ENCODE data around the gene MAP2K3.

Gene MAP2K3

DNA sequence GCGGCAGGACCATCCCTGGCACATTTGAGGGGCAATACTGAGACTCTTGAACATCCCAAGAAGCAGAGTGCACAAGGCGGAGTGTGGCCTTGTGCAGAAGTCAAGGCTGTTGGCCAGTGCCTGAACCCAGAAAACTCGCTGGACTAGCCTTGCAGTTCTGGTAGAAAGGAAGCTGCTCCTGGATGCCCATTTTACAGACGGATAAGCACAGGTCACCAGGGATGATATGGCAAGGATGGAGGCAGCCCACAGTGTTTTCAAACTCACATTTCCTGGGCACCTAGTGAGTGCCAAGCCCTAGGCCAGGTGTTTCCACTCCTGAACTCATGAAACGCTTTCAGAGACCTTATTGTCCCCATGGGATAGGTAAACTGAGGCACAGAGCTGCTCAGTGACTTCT, 1.7 kb upstream of the MAP2K3 start:
- DNase-seq (ENCODE audit: low spot score) = no peak

DNA sequence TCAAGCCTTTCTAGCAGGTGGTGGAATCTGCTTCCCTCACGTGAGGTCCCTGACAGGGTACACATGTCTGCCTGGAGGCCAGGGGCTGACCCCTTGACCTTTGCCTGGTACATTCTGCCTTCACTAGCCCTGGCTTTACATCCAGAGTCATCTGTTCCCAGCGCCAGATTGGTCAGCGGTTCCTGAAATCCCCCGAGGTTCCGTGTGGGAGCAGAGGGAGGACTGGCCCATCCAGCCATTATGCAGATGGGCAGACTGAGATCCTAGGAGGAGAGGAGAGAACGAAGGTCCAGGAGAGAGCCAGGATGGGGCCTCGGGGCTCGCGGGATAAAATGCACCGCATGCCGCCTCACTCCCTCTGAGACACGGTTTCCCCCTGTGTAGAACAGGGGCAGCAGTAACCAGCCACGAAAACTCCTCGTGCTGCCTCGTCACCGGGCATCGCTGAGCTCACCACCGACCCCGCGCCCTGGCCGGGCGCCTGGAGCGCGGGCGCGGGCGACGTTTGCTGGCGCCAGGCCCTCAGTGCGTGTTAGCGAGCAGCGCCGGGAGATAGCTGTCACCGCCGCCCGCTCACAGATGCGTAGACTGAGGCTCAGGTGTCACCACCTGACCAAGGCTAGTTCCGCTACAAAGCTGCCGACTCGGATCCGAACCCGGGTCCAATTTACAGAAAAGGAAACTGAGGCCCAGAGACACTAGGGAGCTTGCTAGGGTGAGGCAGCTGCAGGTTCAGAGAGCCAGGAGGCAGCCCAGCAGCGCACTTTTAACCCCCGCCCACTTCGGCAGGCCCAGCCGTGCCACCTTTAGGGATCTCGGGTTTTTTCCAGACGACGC, 811 bp upstream of the MAP2K3 start:
- DNase-seq (ENCODE audit: low spot score) = no peak

DNA sequence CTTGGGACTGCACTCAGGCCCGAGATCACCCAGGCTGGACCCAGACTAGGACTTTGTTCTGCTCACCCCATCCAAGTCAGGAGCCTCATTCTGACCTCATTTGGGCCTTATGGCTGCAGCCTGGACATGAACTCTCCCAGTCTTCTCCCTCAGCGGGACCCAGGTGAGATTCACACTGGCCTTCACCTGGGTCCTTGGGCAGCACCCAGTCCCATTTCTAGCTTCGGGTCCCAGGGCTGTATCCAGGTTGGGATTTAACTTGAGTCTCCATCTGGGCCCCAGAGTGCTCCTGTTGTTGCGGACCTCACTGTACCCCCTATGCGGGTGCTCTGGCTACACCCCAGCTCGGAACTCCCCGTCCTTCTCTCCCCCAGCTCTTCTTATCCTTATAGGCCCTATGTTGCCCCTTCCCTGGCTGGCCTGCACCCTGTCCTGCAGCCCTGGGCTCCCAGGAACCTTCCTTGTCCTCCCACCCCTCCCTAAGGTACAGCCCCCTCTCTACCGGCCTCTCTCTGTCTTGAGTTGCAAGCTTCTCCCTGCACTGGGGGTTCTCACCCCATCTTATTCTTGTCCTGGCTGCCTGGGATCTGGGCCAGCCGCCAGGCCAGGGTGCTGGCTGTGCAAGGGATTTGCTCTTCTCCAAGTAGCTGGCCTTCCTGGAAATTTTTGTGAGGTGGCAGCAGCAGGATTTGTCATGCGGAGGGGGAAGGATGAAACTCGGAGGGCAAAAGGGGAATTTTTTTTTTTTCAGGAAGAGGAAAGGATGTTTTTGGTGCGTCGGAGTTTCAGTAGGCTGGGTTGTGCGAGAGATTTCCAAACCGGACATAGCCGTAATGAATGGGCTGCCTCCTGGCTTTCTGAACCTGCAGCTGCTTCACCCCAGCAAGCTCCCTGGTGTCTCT, 904 bp downstream of the MAP2K3 start:
- DNase-seq (ENCODE audit: low spot score) = no peak

DNA sequence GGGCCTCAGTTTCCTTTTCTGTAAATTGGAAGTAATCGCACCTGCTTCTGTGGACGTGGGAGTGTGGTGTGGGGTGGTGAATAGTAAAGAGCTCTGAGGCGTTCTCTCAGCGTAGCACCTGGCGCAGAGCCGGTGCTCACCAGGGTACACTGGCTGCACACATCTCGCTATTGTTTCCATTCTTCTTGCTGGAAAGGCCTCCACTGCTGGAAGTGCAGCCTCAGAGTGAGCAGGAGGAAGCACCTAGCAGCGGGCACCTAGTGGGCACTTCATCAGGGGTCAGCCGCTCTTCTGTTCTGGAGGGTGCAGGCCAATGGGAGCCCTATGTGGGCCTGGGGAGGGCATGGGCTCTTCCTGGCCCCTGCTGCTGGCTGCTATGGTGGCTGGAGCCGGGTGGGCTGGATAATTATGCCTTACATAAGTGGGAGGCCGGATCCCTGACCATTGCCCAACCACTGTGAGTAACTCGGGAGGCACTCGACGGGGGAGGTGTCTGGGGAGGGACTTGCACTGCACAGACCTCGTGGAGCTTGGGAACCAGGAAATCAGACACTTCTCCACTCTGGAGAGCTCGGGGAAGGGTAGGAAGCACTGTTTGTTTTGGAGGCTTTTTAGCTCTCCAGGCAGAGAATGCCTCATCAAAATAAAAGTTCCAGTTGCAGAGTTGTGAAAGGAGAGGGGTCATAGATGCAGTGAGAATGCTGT, 1.7 kb downstream of the MAP2K3 start:
- no peak for DNase-seq (ENCODE audit: low spot score)

DNA sequence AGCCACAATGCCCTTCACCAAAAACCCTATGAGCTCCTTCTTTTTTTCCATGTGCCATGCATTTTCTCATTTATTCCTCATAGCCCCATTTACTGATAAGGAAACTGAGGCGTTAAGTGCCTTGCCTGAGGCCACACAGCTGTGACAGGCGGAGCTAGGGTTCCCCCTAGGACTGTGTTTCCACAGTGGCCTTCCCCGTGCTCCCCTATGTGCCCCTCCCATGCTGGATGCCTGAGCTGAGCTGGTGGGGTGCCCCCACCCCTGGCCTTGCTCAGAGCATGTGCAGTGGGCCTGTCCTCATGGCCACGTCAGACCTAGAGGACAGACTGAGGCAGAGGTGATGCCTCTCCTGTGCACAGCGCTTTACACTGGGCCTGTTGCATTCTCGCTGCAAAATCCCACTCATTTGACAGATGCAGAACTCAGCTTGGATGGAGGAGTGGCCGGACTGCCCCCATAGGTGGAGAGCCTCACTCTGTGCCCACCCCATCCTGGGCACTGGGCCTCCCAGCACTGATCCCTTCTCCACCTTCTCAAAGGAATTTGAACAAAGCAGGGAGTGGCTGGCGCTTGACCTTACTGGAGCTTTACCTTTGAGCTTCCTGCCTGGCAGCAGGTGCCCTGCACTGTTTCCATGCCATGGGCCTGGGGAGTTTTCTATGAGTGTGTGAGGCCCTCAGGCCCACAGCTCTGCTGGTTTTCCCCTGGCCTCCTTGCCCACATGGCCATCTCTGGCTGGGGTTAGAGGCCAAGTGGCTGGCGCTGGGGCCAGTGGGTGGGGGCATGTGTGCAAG, 2.6 kb downstream of the MAP2K3 start:
- DNase-seq (ENCODE audit: low spot score) = no peak

DNA sequence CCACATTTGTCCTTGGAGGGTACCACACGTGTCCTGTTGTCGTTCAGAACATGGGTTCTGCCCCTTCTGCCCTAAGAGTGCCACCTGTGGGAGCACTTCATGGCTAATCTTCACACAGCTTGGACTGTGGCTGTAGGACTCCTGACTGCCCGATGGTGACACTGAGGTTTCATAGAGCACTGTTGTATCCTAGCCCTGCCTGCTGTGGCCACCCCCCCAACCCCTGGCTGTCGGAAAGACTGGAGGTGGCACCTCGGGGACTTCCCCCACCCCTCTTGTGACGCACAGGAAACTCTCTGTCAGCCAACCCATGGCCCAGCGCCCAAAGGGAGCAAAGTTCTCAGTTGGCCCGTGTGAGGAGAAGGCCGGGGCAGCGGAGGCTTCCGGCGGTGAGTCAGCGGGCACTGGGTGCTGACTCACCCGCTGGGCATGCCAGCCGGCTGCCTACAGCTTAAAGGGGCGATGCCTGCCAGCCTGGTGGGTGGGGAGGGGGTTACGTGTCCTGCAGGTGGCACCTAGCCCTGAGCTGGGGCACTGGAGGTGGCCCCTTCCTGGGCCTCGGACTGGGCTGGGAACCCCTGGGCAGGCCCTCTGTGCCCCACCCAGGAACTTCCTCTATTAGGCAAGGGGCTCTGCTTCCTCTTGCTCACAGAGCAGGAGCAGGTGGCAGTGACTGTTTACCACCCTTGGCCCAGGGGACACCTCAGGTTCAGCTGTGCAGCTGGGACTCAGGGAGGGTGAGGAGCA, 3.4 kb downstream of the MAP2K3 start:
- DNase-seq (ENCODE audit: low spot score) = peak; percentile 95

DNA sequence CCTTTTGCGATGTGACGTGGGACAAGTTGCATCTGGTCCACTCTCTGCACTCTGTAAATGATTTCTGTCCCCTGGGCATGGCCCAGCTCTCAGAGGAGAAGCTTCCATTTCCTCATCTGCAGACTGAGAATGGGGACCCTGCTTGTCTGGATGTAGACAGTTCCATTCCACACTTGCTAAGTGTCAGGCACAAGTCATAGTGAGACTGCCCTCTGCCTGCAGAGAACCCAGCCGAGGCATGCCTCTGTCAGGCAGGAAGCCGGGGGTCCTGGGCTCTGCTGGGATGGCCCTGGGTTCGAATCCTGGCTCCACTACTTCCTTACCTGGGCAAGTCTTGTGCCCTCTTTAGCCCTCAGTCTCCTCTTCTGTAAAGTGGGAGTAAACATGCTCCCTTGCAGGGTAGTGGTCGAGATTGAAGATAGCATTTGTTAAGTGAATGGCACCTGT, 4.1 kb downstream of the MAP2K3 start:
- DNase-seq (ENCODE audit: low spot score) = no peak

DNA sequence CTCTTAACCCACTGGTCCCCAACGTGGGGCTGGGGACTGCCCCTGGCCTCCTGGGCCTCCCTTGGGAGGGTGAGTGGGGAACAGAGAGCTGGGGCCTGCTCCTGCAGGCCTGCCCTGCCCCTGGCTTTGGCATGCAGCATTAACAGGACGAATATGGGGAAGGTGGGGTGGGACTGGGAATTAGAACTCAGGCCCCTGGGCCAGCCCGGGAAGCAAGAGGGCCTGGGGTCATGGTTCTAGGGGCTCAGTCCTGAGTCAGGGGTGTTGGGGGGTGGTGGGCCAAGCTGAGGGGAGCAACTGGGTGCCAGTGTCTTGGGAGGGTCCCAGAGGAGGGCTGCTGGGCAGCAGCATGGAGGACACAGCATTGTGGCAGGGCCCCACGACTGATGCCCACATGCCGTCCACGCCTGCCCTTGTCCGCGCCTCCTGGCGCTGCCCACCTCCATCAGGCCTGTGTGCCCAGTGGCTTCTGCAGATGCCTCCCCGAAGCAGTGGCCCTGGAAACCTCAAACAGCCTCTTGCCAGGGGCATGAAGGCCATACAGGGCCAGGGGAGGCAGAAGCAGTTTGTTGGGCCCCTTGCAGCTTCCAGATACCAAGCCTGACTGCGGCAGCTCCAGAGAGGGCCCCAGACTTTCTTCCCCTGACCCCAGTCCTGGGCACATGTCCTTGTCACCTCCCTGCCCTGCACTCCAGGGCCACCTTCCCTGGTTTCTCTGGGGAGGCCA, 4.8 kb downstream of the MAP2K3 start:
- DNase-seq (ENCODE audit: low spot score) = no peak

DNA sequence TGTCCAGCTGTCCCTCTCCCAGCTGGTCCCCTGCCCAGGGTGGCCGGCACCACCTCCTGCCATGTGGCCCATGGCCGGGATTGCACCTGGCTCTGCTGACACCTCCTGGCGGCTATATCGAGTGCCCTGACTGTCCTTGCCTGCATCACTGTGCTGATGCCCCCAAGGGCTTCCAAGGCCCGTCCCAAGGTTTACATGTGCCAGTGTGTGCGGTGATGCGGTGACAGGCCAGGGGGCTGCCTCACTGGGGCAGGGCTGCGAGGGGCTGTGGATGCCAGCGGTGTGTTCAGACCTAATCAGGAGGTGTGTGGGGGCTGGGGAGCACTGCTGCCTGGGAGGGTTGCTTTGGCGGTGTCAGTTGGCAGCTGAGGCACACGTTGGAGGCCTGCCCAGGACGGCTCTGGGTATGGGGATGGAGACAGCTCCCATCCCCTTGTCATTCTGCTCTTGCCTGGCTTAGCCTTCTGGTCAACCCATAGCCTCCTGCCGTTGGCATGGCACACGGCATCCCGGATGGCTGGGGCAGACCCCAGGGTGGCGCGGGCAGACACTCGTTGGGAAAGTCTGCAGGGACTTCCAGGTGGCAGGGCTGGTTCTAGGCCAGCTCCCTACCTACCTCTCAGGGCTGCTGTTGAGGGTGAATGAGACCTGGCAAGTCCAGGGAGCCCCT, 5.5 kb downstream of the MAP2K3 start:
- no peak for DNase-seq (ENCODE audit: low spot score)

DNA sequence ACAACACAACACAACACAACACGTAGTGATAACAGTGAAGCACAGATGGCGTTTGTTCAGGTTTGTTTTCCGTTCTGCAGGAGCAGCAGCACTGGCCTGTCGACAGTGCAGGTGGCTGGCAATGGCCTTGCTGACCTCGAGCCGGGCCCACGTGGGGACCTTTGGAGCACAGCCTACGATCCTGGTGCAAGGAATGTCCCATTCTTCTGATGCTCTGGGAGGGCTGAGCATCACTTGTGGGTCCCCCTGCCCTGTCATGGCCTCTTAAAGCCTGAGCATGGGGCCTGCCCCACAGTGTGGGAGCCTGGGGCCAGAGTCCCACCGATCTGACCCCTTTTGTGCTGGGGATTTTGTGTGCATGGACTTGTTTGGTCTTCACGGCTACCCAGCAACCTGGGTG, 6.8 kb downstream of the MAP2K3 start:
- no peak for DNase-seq (ENCODE audit: low spot score)

DNA sequence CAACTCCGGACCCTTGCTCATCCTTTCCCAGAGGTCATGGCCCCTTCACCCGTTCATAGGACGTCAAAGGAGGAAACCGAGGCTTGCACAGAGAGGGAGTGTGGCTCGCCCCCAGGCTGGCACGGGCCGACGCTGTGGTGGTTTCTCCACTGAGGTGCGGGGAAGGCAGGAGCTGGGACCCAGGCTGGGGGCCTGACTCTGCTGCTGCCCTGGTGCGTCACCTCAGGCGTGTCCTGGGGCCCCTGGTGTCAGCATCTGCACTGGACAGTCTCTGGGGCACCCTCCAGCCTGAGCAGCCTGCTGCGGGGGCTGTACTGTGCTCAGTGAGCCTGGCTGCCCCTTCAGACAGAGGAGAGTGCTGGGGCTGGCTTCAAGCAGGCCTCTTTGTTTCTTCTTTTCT, 7.4 kb downstream of the MAP2K3 start:
- DNase-seq (ENCODE audit: low spot score) = no peak

DNA sequence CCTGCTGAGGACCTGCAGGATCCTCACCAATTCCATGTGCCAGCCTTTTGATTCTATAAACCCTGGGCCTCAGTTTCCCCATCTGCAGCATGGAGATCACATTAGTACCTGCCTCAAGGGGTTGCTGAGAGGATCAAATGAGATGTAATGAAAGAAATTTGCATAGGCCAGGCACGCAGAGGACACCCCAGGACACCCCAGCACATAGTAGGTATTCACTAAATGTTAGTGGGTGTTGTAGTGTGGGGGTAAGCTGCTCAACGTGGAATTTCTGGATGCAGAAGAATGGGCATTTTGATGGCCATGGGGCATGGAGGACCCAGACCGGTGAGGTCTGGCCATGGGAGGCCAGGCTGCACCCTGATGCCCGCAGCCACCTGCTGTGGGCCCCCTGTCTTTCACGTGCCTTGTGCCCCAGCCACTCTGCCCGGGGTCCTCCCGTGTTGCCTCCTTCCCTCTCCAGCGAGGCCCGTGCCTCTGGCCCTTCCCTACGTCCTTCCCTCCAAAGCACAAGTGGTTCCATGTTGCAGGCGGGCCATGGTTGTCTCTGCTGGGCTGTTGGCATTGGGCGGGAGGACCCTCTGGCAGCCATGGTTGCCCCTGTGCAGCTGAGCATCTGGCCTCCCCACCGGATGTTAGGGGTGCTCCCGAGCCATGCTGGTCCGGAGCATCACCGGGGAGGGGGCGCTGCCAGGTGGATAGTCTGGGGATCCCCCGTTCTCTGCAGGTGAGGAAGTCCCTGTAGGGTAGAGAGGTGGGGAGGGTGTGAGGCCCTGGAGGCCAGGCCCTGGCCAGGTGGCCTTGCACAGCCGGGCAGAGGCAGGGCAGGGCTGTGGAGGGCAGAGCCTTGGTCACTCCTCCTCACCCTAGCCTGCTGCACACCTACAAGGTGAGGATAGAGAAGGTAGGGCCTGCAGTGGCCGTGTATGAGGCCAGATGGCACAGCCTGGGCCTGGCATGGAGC, 8.6 kb downstream of the MAP2K3 start:
- no peak for DNase-seq (ENCODE audit: low spot score)

DNA sequence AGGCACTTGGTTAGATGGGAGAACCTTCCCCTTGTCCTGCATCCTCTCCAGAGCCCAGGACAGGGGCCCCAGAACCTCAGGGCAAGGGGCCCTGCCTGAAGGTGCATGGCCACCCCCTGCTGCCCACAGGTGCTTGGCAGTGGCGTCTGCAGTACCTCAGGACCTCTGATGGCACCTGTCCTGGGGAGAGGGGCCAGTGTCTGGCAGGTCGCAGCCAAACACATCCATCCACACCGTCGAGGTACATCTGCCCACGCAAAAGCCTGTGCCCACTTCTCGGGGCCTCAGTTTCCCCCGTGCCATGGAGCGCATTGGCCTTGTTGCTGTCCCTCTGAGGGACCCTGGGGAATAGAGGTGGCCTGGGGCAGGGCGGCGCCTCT, 9.3 kb downstream of the MAP2K3 start:
- DNase-seq (ENCODE audit: low spot score) = no peak

DNA sequence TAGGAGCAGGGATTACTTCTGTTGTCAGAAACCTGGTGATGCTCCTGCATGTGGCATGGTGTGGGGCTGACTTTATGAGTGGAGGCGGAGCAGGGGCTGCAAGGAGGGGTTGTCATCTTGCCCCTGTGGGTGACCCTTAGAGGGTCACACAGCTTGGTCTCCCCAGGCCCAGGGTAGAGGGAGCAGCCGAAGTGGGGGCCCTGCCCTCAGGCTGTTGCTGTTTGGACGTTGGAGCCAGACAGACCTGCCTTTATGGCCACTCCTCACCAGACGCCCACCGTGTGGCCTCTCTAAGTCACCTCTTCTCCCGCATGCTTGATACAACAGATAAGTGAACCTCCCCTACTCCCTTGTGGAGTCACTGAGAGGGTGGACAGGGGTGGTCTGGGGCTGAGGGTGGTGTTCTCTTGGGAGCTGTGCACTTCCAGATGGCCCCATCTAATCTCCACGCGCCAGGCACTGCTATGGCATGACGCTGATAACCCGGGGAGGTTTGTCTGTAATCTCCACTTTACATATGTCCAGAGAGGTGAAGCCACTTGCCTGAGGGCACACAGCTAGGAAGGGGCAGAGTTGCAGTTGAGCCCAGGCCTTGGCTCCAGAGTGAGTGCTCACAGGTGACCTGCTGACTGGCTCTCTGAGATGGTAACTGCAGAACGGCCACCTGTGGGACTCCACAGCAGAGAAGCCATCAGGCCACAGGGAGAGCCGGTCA, 10.0 kb downstream of the MAP2K3 start:
- no peak for DNase-seq (ENCODE audit: low spot score)

DNA sequence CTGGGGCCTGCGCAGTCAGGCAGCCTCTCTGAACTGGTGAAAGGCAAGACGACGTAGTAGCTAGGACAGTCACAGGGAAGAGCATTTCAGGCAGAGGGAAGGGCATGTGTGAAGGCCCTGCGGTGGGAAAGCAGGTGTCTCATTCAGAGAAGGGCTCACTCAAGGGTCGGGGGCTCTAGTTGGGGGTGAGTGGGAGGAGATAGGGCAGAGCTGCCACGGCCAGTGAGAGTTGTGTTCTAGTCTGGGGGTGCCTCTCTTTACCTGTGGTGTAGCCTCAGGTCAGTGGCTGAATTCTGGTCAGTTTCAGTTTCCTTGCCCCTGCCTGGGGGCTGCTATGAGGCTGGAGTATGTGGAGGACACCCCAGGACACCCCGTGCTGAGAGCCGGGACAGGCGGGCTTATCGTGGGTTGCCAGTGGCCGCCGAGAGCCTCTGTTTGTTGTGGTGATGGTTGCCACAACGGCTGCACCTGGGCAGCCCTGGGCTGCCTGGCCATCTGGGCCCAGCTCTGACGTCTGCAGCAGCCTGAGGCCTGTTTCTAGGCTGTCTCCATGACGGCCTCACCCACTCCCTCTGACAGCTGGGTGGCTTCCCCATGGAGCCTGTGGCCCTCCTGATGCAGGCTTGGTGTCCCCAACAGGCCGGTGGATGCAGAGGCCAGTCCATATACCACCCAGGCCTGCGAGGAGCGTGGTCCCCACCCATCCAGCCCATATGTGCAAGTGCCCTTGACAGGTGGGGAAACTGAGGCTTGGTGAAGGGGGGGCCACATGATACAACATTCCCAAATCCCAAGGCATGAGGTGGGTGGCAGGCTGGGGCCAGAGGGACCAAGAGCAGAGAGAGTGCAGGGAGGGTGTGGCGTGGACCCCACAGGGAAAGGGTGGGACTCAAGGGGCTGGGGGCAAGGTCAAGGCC, 10.8 kb downstream of the MAP2K3 start:
- DNase-seq (ENCODE audit: low spot score) = no peak

DNA sequence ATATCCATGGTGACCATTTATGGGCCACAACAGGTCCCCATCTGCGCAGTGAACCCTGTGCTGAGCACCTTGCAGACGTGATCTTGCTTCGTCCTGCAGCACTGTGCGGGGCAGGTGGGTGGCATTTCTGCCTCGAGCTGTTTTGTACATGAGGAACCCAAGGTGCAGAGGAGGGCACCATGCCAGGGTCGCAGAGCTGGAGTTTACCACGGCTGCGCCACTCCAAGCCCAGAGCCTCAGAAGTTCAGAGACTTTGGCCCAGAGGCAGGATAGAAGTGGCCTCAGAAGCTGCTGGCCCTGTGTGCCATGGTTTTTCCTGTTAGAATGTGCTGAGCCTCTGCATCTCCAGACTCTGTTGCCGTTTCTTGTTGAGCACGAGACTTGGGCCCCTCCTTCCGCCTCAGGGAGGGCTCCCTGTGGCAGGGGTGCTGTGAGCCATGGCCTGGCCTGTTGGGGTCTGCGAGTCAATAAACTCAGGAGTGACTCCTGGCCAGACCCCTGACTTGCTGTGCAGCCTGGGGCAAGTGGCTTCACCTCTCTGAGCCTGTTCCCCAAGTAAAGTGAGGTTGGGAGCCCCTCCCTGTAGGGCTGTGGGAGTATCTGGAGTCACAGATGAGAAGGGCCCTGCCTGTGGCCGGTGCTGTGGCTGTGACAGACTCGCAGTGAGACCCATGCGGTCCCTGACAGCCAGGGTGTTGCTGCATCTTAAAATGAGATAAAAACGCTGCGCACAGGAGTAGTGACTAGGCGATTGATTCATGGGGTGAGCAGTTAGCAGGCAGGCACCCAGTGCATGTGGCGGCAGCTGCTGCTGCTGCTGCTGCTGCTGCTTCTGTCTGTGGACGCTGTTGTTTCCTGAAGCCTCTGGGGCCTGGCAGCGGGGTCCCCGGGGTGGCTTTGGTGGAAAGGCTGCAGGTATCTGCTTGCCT, 11.8 kb downstream of the MAP2K3 start:
- no peak for DNase-seq (ENCODE audit: low spot score)
